Progenitor cell of endocrine pancreas (in vitro differentiated cells): Measurements from ENCODE around the gene HM13. TPM values are rescaled to one million over a fixed set of nuclear protein-coding genes. Genes with fewer than 3 reads are reported as not detected.
"Not testable (repeated sequence)": the region's sequence is repeated elsewhere in the genome, so short reads cannot be mapped to it uniquely, and the experiment has no call there.

ENCODE experiments used
- DNase-seq: peaks from one replicate; pipeline ENCODE4 v3.0.0; 2021; ENCODE audit warnings: low spot score; ENCODE audit not compliant: unreplicated experiment
- H3K27ac Mint-ChIP-seq: 2 replicates; pipeline ENCODE4 v1.8.0; 2021; ENCODE audit warnings: mild to moderate bottlenecking, moderate library complexity, mixed read lengths
- H3K27me3 Mint-ChIP-seq: 2 replicates; pipeline ENCODE4 v1.8.0; 2021; ENCODE audit warnings: mixed read lengths
- H3K36me3 Mint-ChIP-seq: 2 replicates; pipeline ENCODE4 v1.8.0; 2022; ENCODE audit warnings: mixed read lengths; ENCODE audit not compliant: insufficient read depth
- H3K4me1 Mint-ChIP-seq: 2 replicates; pipeline ENCODE4 v1.8.0; 2021; ENCODE audit warnings: low read depth, mixed read lengths
- H3K4me3 Mint-ChIP-seq: 2 replicates; pipeline ENCODE4 v1.8.0; 2021; ENCODE audit warnings: low read depth, mild to moderate bottlenecking, moderate library complexity, mixed read lengths
- H3K9me3 Mint-ChIP-seq: 2 replicates; pipeline ENCODE4 v1.8.0; 2021; ENCODE audit warnings: low read depth, mixed read lengths
- CTCF ChIP-seq: fragments of 200-600 bp; sonication (generic); IDR thresholded peaks from one replicate; pipeline ENCODE4 v1.5.0; 2021; ENCODE audit warnings: antibody characterized with exemption, mild to moderate bottlenecking; ENCODE audit not compliant: unreplicated experiment
- total RNA-seq: library from RNA; stranded (reverse); gene quantifications from 2 replicates; pipeline ENCODE4 v1.2.1, GENCODE V29; 2021

HM13 gene
- total RNA-seq, 1 donor from 2014 or later: 217 TPM

GRCh38 chr20:31494131-31494530, 20.1 kb upstream of the HM13 start:
- Mint-ChIP-seq H3K36me3 (no peaks in the 10 kb centered on the region), H3K4me3 (no peak overlapping the region)

GRCh38 chr20:31496761-31497295, 17.4 kb upstream of the HM13 start:
- H3K27ac Mint-ChIP-seq: no peak overlapping the region
- H3K36me3 Mint-ChIP-seq: no peaks in the 10 kb centered on the region
- no peak for TF ChIP-seq CTCF
- DNase-seq: no peak
- no peaks in the 10 kb centered on the region for H3K4me1 Mint-ChIP-seq
- peaks cover 7% of the 10 kb centered on the region for H3K27me3 Mint-ChIP-seq
- H3K9me3 Mint-ChIP-seq: peaks cover 16% of the 10 kb centered on the region
- no peak overlapping the region for H3K4me3 Mint-ChIP-seq

More at GRCh38 chr20:31494131-31494530, 20.1 kb upstream of the HM13 start:
- Mint-ChIP-seq H3K27ac (no peak overlapping the region), H3K9me3 (peaks cover 19% of the 10 kb centered on the region), H3K27me3 (peaks cover 7% of the 10 kb centered on the region), H3K4me1 (no peaks in the 10 kb centered on the region)
- no peak for DNase-seq
- peak; percentile 42 for TF ChIP-seq CTCF

- peaks cover 15% of the 10 kb centered on the region for H3K27me3 Mint-ChIP-seq
- no peak overlapping the region for H3K4me3 Mint-ChIP-seq
- no peak overlapping the region for H3K27ac Mint-ChIP-seq
- no peaks in the 10 kb centered on the region for H3K36me3 Mint-ChIP-seq
- peaks cover 16% of the 10 kb centered on the region for H3K9me3 Mint-ChIP-seq
- no peaks in the 10 kb centered on the region for H3K4me1 Mint-ChIP-seq
- TF ChIP-seq CTCF: no peak
- DNase-seq: no peak
Measured at GRCh38 chr20:31497838-31498540, 16.3 kb upstream of the HM13 start.

GRCh38 chr20:31500527-31500926, 13.7 kb upstream of the HM13 start:
- Mint-ChIP-seq H3K27me3 (peaks cover 23% of the 10 kb centered on the region), H3K9me3 (peaks cover 7% of the 10 kb centered on the region), H3K36me3 (no peaks in the 10 kb centered on the region), H3K27ac (no peak overlapping the region), H3K4me3 (no peak overlapping the region), H3K4me1 (no peaks in the 10 kb centered on the region)
- no peak for TF ChIP-seq CTCF
- no peak for DNase-seq

GRCh38 chr20:31502884-31503673, 11.2 kb upstream of the HM13 start:
- not testable (repeated sequence) for H3K36me3 Mint-ChIP-seq, H3K4me1 Mint-ChIP-seq, H3K4me3 Mint-ChIP-seq, H3K9me3 Mint-ChIP-seq
- H3K27ac Mint-ChIP-seq: peak overlapping the region; percentile 34
- peak; percentile 98 for TF ChIP-seq CTCF
- peak; percentile 75 for DNase-seq
- H3K27me3 Mint-ChIP-seq: peaks cover 24% of the 10 kb centered on the region
